Measurements from ENCODE around the gene PCSK6.

DNA sequence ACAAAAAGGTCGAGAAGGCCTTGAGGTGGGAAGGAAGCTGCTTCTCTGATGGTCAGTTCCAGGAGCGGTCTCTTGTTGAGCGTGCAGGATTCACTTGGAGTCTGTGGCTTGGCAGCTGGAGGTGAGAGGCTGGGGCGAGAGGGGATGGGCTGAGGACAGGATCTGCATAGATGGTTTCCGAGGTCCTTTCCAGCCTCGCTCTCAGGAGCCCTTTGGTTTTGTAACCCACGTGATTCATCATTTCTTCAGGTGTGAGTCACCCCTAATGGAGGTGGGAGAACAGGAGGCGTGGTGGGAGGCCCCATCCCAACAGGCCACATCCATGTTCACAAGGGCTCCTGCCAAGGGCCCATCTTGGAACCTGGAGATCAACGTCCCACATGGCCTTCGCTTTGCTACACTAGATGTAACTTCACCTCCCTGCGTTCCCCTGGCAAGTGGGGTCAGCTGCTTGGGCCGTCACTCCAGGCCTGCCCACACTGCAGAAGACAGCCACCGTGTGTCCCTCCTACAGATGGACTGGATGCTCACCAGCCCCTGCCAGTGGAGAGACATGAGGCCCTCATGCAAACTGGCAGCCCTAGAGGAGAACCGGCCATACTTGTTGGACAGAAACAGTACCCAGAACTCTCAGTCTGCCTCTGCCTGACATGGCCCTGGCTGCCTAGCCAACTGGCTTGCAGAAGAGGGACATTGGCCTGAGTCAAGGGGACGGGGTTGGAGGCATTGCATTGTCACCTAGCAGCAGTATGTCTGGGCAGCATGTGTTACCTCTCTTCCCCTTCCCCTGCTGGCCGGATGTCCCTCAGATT is 1.6 kb upstream of the PCSK6 start:
- TF ChIP-seq, protein P1, sequence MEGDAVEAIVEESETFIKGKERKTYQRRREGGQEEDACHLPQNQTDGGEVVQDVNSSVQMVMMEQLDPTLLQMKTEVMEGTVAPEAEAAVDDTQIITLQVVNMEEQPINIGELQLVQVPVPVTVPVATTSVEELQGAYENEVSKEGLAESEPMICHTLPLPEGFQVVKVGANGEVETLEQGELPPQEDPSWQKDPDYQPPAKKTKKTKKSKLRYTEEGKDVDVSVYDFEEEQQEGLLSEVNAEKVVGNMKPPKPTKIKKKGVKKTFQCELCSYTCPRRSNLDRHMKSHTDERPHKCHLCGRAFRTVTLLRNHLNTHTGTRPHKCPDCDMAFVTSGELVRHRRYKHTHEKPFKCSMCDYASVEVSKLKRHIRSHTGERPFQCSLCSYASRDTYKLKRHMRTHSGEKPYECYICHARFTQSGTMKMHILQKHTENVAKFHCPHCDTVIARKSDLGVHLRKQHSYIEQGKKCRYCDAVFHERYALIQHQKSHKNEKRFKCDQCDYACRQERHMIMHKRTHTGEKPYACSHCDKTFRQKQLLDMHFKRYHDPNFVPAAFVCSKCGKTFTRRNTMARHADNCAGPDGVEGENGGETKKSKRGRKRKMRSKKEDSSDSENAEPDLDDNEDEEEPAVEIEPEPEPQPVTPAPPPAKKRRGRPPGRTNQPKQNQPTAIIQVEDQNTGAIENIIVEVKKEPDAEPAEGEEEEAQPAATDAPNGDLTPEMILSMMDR (IDR thresholded peaks at IDR 0.05; ENCODE audit: insufficient read depth, low read length, poor library complexity, severe bottlenecking): no peak
- no peak for TF ChIP-seq EZH2phosphoT487 (conservative IDR thresholded peaks at IDR 0.05; ENCODE audit: low read length)
